ENCODE data around the gene TAPT1. TPM values are rescaled to one million over a fixed set of nuclear protein-coding genes. Genes with fewer than 3 reads are reported as not detected.

The TAPT1 gene
- total and polyA plus RNA-seq, 2 of the 13 experiments (the other 11 are each of a cell fraction or from before 2014, with no cell fraction given), result 24.5 to 25.3 TPM

DNA sequence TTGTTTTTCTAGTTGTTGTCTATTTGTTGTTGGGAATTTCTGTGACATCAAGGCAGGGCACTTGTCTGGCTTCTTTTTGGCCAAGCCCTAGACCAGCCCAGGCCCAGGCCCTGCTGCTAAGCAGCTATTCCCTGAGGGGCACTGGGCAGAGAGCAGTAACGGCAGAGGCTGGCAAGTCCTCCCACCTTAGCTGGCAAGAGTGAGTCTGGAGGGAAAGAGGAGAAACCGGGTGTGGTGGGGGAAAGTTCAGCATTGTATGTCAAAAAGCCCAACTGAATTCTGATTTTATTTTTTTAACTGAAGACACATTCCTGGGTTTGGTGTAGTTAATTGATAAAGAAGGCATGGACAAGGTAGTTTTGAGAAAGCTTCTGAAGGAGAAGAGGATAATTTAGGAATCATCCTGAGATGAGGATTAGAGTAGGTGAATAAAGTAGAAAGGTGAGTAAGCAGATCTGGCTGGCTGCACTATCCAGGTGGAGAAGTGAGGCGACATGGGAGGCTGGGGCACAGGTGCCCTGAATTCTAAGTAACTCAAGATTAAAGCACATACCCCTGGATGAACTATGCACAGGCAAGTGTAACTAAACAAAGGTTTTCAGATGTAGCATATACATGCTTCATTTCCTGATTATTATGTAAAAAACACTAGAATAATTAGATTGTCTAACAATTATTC lies 57.4 kb downstream of the TAPT1 start:
- Histone ChIP-seq H3K4me1 (ENCODE audit: insufficient read depth, low read length) (no peaks in the 10 kb centered on the region), H3K27ac (ENCODE audit: extremely low read length, insufficient read depth, low read length) (no peak overlapping the region), H3K27me3 (ENCODE audit: control insufficient read depth in 1 of 2, insufficient read depth in 2 of 2, low read length in 2 of 2) (no peaks in the 10 kb centered on the region; a peak in 1 of 5 replicates), H3K4me2 (ENCODE audit: low read depth, low read length) (no peak overlapping the region), H3K9me3 (ENCODE audit: low read length) (no peaks in the 10 kb centered on the region), H2AFZ (ENCODE audit: low read length) (no peak overlapping the region), H4K20me1 (ENCODE audit: insufficient read depth, low read length) (no peaks in the 10 kb centered on the region), H3K79me2 (ENCODE audit: insufficient read depth, low read length) (no peaks in the 10 kb centered on the region), H3K9ac (ENCODE audit: insufficient read depth, low read depth, low read length) (no peak overlapping the region), H3K36me3 (replicated peaks in 1 of 2; ENCODE audit: control insufficient read depth in 1 of 2, insufficient read depth in 2 of 2, low read length in 2 of 2) (peaks cover 13 to 52% of the 10 kb centered on the region in 2 experiments), H3K4me3 (replicated peaks in 1 of 3; ENCODE audit: insufficient read depth in 1 of 3, low read depth in 2 of 3, low read length in 3 of 3) (no peak overlapping the region)
- no peak for DNase-seq (ENCODE audit: low spot score)
- ChIA-PET POLR2A (no interaction called here), CTCF (ENCODE audit: low intra/inter-chr PET ratio, low total read pairs) (no interaction called here)
- BruUV-seq (replicated peaks), result no TSS peak
- FAIRE-seq, result no peak
- ATAC-seq, result no peak
- intact Hi-C loops (cut with micrococcal nuclease; ENCODE audit: unreplicated experiment) (loop anchor here (10.0 kb wide), 1 partner anchor 54 kb away; no protein-coding TSS in a partner anchor), in situ Hi-C loops (cut with HindIII; ENCODE audit: extremely low pct_ligation_motif_present, low pct_unique_long_range_greater_than_20kb) (no loop called here)
- WGBS (ENCODE audit: low lambda C conversion rate), result 88% methylated on average over 3 of the region's 3 CpGs
- TF ChIP-seq MED13 (CRISPR knock-in tag; IDR thresholded peaks at IDR 0.05), result no peak
- no peak for TF ChIP-seq ZNF496 (CRISPR knock-in tag; IDR thresholded peaks at IDR 0.05; ENCODE audit: insufficient replicate concordance)
- no peak for TF ChIP-seq ZNF510 (CRISPR knock-in tag; IDR thresholded peaks at IDR 0.05; ENCODE audit: low read depth)
- TF ChIP-seq, protein P1, sequence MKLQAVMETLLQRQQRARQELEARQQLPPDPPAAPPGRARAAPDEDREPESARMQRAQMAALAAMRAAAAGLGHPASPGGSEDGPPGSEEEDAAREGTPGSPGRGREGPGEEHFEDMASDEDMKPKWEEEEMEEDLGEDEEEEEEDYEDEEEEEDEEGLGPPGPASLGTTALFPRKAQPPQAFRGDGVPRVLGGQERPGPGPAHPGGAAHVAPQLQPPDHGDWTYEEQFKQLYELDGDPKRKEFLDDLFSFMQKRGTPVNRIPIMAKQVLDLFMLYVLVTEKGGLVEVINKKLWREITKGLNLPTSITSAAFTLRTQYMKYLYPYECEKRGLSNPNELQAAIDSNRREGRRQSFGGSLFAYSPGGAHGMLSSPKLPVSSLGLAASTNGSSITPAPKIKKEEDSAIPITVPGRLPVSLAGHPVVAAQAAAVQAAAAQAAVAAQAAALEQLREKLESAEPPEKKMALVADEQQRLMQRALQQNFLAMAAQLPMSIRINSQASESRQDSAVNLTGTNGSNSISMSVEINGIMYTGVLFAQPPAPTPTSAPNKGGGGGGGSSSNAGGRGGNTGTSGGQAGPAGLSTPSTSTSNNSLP (IDR thresholded peaks at IDR 0.05; ENCODE audit: low read depth, low read length), result no peak
- TF ChIP-seq NR1H2 (CRISPR knock-in tag; IDR thresholded peaks at IDR 0.05; ENCODE audit: borderline replicate concordance, low read depth), result no peak
- TF ChIP-seq ZBTB21 (CRISPR knock-in tag; IDR thresholded peaks at IDR 0.05), result no peak
- no peak for TF ChIP-seq THAP11 (CRISPR knock-in tag; IDR thresholded peaks at IDR 0.05)
- no peak for TF ChIP-seq GLMP (CRISPR knock-in tag; IDR thresholded peaks at IDR 0.05; ENCODE audit: borderline replicate concordance)
- TF ChIP-seq, protein P2, sequence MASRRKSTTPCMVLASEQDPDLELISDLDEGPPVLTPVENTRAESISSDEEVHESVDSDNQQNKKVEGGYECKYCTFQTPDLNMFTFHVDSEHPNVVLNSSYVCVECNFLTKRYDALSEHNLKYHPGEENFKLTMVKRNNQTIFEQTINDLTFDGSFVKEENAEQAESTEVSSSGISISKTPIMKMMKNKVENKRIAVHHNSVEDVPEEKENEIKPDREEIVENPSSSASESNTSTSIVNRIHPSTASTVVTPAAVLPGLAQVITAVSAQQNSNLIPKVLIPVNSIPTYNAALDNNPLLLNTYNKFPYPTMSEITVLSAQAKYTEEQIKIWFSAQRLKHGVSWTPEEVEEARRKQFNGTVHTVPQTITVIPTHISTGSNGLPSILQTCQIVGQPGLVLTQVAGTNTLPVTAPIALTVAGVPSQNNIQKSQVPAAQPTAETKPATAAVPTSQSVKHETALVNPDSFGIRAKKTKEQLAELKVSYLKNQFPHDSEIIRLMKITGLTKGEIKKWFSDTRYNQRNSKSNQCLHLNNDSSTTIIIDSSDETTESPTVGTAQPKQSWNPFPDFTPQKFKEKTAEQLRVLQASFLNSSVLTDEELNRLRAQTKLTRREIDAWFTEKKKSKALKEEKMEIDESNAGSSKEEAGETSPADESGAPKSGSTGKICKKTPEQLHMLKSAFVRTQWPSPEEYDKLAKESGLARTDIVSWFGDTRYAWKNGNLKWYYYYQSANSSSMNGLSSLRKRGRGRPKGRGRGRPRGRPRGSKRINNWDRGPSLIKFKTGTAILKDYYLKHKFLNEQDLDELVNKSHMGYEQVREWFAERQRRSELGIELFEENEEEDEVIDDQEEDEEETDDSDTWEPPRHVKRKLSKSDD (CRISPR knock-in tag; IDR thresholded peaks at IDR 0.05; ENCODE audit: low read depth), result no peak
- TF ChIP-seq GABPB1 (CRISPR knock-in tag; IDR thresholded peaks at IDR 0.05), result no peak
- TF ChIP-seq SMARCC2 (IDR thresholded peaks at IDR 0.05), result no peak
- TF ChIP-seq, protein P3, sequence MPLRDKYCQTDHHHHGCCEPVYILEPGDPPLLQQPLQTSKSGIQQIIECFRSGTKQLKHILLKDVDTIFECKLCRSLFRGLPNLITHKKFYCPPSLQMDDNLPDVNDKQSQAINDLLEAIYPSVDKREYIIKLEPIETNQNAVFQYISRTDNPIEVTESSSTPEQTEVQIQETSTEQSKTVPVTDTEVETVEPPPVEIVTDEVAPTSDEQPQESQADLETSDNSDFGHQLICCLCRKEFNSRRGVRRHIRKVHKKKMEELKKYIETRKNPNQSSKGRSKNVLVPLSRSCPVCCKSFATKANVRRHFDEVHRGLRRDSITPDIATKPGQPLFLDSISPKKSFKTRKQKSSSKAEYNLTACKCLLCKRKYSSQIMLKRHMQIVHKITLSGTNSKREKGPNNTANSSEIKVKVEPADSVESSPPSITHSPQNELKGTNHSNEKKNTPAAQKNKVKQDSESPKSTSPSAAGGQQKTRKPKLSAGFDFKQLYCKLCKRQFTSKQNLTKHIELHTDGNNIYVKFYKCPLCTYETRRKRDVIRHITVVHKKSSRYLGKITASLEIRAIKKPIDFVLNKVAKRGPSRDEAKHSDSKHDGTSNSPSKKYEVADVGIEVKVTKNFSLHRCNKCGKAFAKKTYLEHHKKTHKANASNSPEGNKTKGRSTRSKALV (CRISPR knock-in tag; IDR thresholded peaks at IDR 0.05), result no peak
- TF ChIP-seq BRD4 (CRISPR knock-in tag; IDR thresholded peaks at IDR 0.05), result no peak
- no peak for TF ChIP-seq ZNF574 (CRISPR knock-in tag; IDR thresholded peaks at IDR 0.05)

Data from HepG2 (cell line).